Neural cell (in vitro differentiated cells): Measurements from ENCODE around the gene STUM. TPM values are rescaled to one million over a fixed set of nuclear protein-coding genes. Genes with fewer than 3 reads are reported as not detected.

Experiments
- H2AFZ ChIP-seq: fragments of 200-600, 300-800 bp; sonication (generic), shearing (Covaris generic); 2 replicates; pipeline ENCODE4 v1.6.0; 2014; ENCODE audit warnings: low read depth, mild to moderate bottlenecking, antibody characterized with exemption, low read length, moderate library complexity
- H3F3A ChIP-seq: fragments of 200-600 bp; shearing (Covaris generic); 2 replicates; pipeline ENCODE4 v1.6.1; 2016; ENCODE audit warnings: mild to moderate bottlenecking, moderate library complexity, mixed read lengths, antibody characterized with exemption, low read length; ENCODE audit not compliant: insufficient read depth, poor library complexity, severe bottlenecking
- H3K27ac ChIP-seq: fragments of 200-600, 300-800 bp; sonication (generic), shearing (Covaris generic); 2 replicates; pipeline ENCODE4 v1.5.1; 2014; ENCODE audit warnings: mild to moderate bottlenecking, low read length, moderate library complexity
- H3K27me3 ChIP-seq: fragments of 300-800, 200-600 bp; sonication (generic), shearing (Covaris generic); 2 replicates; pipeline ENCODE4 v1.6.0; 2014; ENCODE audit warnings: mild to moderate bottlenecking, low read depth, low read length, moderate library complexity; ENCODE audit not compliant: insufficient read depth
- H3K36me3 ChIP-seq: fragments of 300-800, 200-600 bp; sonication (generic), shearing (Covaris generic); 2 replicates; pipeline ENCODE4 v1.5.1; 2014; ENCODE audit warnings: mild to moderate bottlenecking, antibody characterized with exemption, low read length, moderate library complexity; ENCODE audit not compliant: insufficient read depth
- H3K4me2 ChIP-seq: fragments of 300-800, 200-600 bp; sonication (generic), shearing (Covaris generic); 2 replicates; pipeline ENCODE4 v1.6.0; 2014; ENCODE audit warnings: mild to moderate bottlenecking, low read length
- H3K4me3 ChIP-seq: fragments of 300-800, 200-600 bp; sonication (generic), shearing (Covaris generic); 2 replicates; pipeline ENCODE4 v1.5.1; 2014; ENCODE audit warnings: mild to moderate bottlenecking, low read length, moderate library complexity
- H3K79me2 ChIP-seq: fragments of 200-600 bp; shearing (Covaris generic); replicated peaks from 2 replicates; pipeline ENCODE4 v1.6.0; 2014; ENCODE audit warnings: mild to moderate bottlenecking, low read length, moderate library complexity; ENCODE audit not compliant: insufficient read depth
- H3K9ac ChIP-seq: fragments of 300-800, 200-600 bp; sonication (generic), shearing (Covaris generic); 2 replicates; pipeline ENCODE4 v1.6.1; 2016; ENCODE audit warnings: mild to moderate bottlenecking, low read length, mixed read lengths
- H3K9me2 ChIP-seq: fragments of 200-600 bp; shearing (Covaris generic); 2 replicates; pipeline ENCODE4 v1.6.1; 2016; ENCODE audit warnings: mild to moderate bottlenecking, low read length, mixed read lengths; ENCODE audit not compliant: insufficient read depth
- H3K9me3 ChIP-seq: fragments of 200-600, 300-800 bp; sonication (generic), shearing (Covaris generic); 2 replicates; pipeline ENCODE4 v1.6.1; 2016; ENCODE audit warnings: mild to moderate bottlenecking, mixed run types, low read length, moderate library complexity, mixed read lengths
- H4K20me1 ChIP-seq: fragments of 200-600 bp; shearing (Covaris generic); 2 replicates; pipeline ENCODE4 v1.6.1; 2016; ENCODE audit warnings: mild to moderate bottlenecking, mixed run types; ENCODE audit not compliant: insufficient read depth
- CTCF ChIP-seq: fragments of 450-650 bp; IDR thresholded peaks from 2 replicates; pipeline ENCODE4 v1.5.1; 2014; ENCODE audit warnings: antibody characterized with exemption, mild to moderate bottlenecking, moderate library complexity; ENCODE audit not compliant: poor library complexity, severe bottlenecking
- EP300 ChIP-seq: fragments of 450-650 bp; conservative IDR thresholded peaks from 2 replicates; pipeline ENCODE4 v1.6.1; 2014; ENCODE audit warnings: antibody characterized with exemption, mild to moderate bottlenecking, moderate library complexity; ENCODE audit not compliant: poor library complexity, severe bottlenecking
- EZH2 ChIP-seq: fragments of 200-600, 300-800 bp; shearing (Covaris generic), sonication (generic); IDR thresholded peaks from 2 replicates; pipeline ENCODE4 v1.6.1; 2014; ENCODE audit warnings: antibody characterized with exemption, low read length, borderline replicate concordance, mild to moderate bottlenecking; ENCODE audit not compliant: insufficient read depth, poor library complexity, severe bottlenecking
- MXI1 ChIP-seq: fragments of 450-650 bp; conservative IDR thresholded peaks from 2 replicates; pipeline ENCODE4 v1.6.1; 2014; ENCODE audit warnings: antibody characterized with exemption, mild to moderate bottlenecking; ENCODE audit not compliant: poor library complexity, severe bottlenecking
- POLR2AphosphoS5 ChIP-seq: IDR thresholded peaks from 2 replicates; pipeline ENCODE4 v1.6.1; 2012
- SMC3 ChIP-seq: fragments of 450-650 bp; conservative IDR thresholded peaks from 2 replicates; pipeline ENCODE4 v1.6.1; 2014; ENCODE audit warnings: antibody characterized with exemption, mild to moderate bottlenecking, moderate library complexity; ENCODE audit not compliant: poor library complexity
- TAF1 ChIP-seq: IDR thresholded peaks from 2 replicates; pipeline ENCODE4 v1.6.1; 2012; ENCODE audit warnings: low read depth
- polyA plus RNA-seq: library from polyadenylated mRNA; depleted of rRNA; stranded (reverse); fragments of >200 nt; gene quantifications from 2 replicates; pipeline ENCODE4 v1.2.3, GENCODE V29; 2014
- TF ChIP-seq, protein P1 (sequence below): IDR thresholded peaks from 2 replicates; pipeline ENCODE4 v1.6.1; 2012; ENCODE audit warnings: borderline replicate concordance

Gene STUM
- polyA plus RNA-seq, 1 donor from 2014 or later: 0.52 TPM

GRCh38 chr1:226593541-226593940 is 45.0 kb downstream of the STUM start:
- Histone ChIP-seq H4K20me1 (no peaks in the 10 kb centered on the region), H3K4me3 (no peak overlapping the region), H3K9me3 (no peaks in the 10 kb centered on the region), H3K27ac (no peak overlapping the region), H3K36me3 (no peaks in the 10 kb centered on the region), H2AFZ (no peak overlapping the region), H3K79me2 (no peaks in the 10 kb centered on the region), H3K27me3 (no peaks in the 10 kb centered on the region), H3F3A (no peaks in the 10 kb centered on the region), H3K9ac (no peak overlapping the region), H3K9me2 (no peaks in the 10 kb centered on the region), H3K4me2 (no peak overlapping the region)
- TF ChIP-seq TAF1 (no peak), CTCF (no peak), POLR2AphosphoS5 (no peak), MXI1 (no peak)
- TF ChIP-seq, protein P1, sequence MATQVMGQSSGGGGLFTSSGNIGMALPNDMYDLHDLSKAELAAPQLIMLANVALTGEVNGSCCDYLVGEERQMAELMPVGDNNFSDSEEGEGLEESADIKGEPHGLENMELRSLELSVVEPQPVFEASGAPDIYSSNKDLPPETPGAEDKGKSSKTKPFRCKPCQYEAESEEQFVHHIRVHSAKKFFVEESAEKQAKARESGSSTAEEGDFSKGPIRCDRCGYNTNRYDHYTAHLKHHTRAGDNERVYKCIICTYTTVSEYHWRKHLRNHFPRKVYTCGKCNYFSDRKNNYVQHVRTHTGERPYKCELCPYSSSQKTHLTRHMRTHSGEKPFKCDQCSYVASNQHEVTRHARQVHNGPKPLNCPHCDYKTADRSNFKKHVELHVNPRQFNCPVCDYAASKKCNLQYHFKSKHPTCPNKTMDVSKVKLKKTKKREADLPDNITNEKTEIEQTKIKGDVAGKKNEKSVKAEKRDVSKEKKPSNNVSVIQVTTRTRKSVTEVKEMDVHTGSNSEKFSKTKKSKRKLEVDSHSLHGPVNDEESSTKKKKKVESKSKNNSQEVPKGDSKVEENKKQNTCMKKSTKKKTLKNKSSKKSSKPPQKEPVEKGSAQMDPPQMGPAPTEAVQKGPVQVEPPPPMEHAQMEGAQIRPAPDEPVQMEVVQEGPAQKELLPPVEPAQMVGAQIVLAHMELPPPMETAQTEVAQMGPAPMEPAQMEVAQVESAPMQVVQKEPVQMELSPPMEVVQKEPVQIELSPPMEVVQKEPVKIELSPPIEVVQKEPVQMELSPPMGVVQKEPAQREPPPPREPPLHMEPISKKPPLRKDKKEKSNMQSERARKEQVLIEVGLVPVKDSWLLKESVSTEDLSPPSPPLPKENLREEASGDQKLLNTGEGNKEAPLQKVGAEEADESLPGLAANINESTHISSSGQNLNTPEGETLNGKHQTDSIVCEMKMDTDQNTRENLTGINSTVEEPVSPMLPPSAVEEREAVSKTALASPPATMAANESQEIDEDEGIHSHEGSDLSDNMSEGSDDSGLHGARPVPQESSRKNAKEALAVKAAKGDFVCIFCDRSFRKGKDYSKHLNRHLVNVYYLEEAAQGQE: no peak

DNA sequence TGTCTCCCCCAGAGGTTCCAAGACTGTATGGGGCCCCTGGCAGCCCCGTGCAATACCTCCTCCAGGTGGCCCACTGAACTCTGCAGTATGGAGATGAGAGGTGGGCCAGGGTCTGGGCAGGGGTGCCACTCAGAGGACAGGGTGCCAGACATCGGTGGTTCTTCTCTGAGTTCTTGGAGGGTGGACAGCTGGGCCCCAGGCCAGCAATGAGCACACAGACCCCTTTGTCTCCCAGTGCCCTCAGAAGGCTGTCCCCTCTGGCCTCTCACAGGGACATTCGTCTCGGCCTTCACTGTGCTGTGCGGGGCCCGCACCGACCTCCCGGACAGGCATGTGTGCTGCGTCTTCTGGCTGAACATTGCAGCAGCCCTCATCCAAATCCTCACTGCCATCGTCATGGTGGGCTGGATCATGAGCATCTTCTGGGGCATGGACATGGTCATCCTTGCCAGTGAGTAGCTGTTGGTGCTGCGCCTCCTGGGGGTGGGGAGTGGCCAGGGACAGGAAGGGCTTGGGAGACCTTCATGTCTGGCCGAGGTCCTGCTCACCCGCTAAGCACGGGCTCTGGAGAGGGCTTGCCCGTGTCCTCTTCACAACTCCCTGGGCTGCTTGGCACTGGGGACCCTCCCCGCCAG is 48.1 kb downstream of the STUM start:
- H3F3A ChIP-seq: no peaks in the 10 kb centered on the region
- no peak overlapping the region for H2AFZ ChIP-seq
- no peak overlapping the region for H3K4me2 ChIP-seq
- H3K9ac ChIP-seq: no peak overlapping the region
- TF ChIP-seq MXI1: no peak
- TF ChIP-seq EZH2: no peak
- TF ChIP-seq POLR2AphosphoS5: no peak
- TF ChIP-seq, protein P1: no peak
- TF ChIP-seq TAF1: no peak
- no peak for TF ChIP-seq SMC3
- no peak for TF ChIP-seq EP300
- TF ChIP-seq CTCF: no peak
- no peaks in the 10 kb centered on the region for H3K36me3 ChIP-seq
- no peaks in the 10 kb centered on the region for H3K9me2 ChIP-seq
- no peaks in the 10 kb centered on the region for H3K9me3 ChIP-seq
- no peaks in the 10 kb centered on the region for H4K20me1 ChIP-seq
- H3K27me3 ChIP-seq: no peaks in the 10 kb centered on the region
- no peak overlapping the region for H3K27ac ChIP-seq
- H3K4me3 ChIP-seq: no peak overlapping the region
- H3K79me2 ChIP-seq: no peaks in the 10 kb centered on the region
